Astrocyte of the spinal cord (primary cell): ENCODE results near the gene TRIM66.

Experiments used
- DNase-seq: peaks from one replicate; pipeline ENCODE4 v3.0.0; 2011; ENCODE audit warnings: low read depth, low spot score
- H3K4me3 ChIP-seq: 2 replicates; pipeline ENCODE4 v1.5.1; 2011; ENCODE audit warnings: low read depth, mild to moderate bottlenecking, low read length, moderate library complexity
- in situ Hi-C: cut with HindIII; loops from 2 replicates; pipeline ENCODE4 v1.10.0; 2017; ENCODE audit warnings: low sequenced_read_pairs
- TF ChIP-seq, protein P1 (sequence below): IDR thresholded peaks from 2 replicates; pipeline ENCODE4 v1.5.1; 2012; ENCODE audit warnings: low read depth, mild to moderate bottlenecking, low read length, inconsistent platforms

Gene TRIM66

DNA sequence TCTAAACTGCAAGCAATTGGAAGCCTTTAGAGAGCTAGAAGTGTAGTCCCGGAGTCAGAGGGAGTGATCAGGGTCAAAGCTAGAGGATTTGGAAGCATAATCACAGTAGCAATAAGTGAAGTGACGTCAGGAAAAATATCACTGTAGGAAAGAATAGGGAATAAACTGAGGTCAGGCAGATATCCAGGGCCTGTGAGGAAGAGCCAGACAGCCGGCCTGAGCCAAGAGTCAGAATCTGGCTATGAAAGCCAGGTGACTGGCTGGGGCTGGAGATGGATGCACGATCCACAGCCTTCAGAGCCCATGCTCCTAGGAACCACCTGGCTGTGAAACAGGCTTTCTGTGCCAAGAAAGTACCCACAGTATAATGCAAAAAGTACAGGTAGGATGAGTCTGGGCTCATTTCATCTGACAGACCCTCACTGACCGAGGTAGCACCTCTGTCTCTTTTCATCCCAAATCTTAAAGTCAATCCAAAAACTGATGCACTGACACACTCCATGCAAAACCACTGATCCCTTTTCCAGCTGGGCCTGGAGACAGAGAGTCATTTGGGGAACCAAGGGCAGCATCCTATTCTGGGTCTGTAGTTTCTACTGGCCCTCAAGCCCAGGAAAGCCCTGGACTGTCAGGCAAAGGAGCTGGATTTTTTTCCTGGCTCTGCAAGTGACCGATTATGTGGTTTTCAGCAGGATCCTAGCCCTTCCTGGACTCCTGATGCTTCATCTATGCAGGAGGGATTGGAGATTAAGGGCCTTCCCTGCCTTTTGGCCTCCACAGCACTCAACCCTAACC lies 21.3 kb downstream of the TRIM66 start:
- in situ Hi-C loops: no loop called here
- no peak overlapping the region for H3K4me3 ChIP-seq
- TF ChIP-seq, protein P1, sequence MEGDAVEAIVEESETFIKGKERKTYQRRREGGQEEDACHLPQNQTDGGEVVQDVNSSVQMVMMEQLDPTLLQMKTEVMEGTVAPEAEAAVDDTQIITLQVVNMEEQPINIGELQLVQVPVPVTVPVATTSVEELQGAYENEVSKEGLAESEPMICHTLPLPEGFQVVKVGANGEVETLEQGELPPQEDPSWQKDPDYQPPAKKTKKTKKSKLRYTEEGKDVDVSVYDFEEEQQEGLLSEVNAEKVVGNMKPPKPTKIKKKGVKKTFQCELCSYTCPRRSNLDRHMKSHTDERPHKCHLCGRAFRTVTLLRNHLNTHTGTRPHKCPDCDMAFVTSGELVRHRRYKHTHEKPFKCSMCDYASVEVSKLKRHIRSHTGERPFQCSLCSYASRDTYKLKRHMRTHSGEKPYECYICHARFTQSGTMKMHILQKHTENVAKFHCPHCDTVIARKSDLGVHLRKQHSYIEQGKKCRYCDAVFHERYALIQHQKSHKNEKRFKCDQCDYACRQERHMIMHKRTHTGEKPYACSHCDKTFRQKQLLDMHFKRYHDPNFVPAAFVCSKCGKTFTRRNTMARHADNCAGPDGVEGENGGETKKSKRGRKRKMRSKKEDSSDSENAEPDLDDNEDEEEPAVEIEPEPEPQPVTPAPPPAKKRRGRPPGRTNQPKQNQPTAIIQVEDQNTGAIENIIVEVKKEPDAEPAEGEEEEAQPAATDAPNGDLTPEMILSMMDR: no peak
- no peak for DNase-seq

DNA sequence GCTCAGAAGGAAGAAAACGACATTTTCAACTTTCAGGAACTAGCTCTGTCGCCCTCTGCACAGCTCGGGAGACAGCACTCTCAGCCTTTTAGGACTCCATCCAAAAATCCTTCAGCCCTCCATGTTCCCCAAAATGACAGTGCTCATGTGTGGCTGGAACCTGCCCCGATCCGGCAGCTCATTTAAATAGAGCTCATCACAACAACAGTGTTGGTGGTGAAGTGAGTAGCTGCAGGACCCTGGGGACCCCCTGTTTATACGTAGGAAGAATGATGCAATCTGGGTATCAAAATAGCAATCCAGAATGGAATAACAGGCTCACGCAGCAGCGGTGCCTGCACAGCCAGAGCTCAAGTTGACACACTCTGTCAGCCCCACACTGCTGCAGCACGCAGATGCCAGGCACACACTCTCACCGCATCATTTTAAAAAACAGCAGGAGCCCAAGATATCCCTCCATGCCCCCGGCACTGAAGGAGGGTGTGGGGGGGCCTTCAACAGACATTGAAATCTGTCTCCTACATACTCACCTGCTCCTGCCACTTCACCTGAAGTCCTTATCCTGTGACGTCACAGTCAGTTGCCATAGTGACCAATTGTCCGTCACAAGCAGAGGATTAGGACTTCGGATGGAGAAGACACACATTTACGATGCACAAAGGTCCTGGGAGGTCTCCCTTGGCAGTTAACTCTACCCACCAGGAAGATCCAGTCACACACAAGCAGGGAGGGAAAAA lies 24.0 kb downstream of the TRIM66 start:
- no peak overlapping the region for H3K4me3 ChIP-seq
- in situ Hi-C loops: no loop called here
- DNase-seq: no peak
- TF ChIP-seq, protein P1: no peak

- in situ Hi-C loops: no loop called here
- no peak overlapping the region for H3K4me3 ChIP-seq
- no peak for DNase-seq
- TF ChIP-seq, protein P1: no peak
These were observed 26.2 kb downstream of the TRIM66 start for GRCh38 chr11:8656291-8656690.

DNA sequence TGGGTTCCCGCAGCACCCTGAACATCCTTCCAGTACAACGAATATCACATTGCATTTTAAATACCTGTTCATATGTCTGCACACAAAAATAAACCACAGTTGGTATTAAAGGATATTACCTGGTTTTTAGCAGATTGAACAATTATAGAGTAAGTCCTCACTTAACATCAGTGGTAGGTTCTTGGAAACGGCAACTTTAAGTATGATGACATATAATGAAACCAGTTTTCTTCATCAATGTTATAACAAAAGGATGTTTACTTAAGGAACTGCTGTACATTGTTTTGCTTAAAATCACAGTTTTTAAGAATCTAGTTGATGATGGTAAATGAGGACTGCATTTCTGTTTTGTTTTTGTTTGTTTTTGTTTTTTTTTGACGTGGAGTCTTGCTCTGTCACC lies 28.0 kb downstream of the TRIM66 start:
- H3K4me3 ChIP-seq: no peak overlapping the region
- TF ChIP-seq, protein P1: no peak
- DNase-seq: no peak
- in situ Hi-C loops: no loop called here

DNA sequence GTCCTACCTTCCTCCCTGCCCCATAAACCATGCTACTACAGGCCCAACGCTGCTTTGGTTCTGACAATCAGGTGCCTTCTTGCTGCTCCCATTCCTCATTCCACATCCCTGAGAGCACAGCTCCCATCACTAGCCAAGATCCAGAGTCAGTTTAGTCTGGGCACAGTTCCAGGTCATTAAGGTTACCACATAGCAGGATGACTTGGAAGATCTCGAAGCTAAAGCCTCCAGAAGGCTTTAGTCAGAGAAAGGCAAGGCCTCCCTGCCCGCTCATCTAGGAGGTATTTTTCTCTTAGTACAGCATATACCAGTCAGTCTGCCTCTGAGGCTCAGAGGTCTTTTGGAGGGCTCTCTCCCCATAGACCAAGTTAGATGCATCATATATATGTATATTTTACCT lies 30.3 kb downstream of the TRIM66 start:
- H3K4me3 ChIP-seq: no peak overlapping the region
- TF ChIP-seq, protein P1: no peak
- peak; percentile 86 for DNase-seq
- in situ Hi-C loops: no loop called here

- DNase-seq: no peak
- TF ChIP-seq, protein P1: no peak
- no peak overlapping the region for H3K4me3 ChIP-seq
- in situ Hi-C loops: no loop called here
These were observed 32.0 kb downstream of the TRIM66 start for GRCh38 chr11:8650401-8650990.
